Transverse colon (tissue), 4 donors: ENCODE measurements around the gene APBB2.

Source experiments
- POLR2AphosphoS5 ChIP-seq, 3 donors: sonication (generic); formaldehyde crosslinking; IDR thresholded peaks; one replicate each; pipeline ENCODE4 v1.6.1; 2016; ENCODE audit warnings: antibody characterized with exemption in 3 of 3
- TF ChIP-seq, protein P1 (sequence below), 5 experiments: fragments of 200-600 bp in 3 of 5; fragments of 450-650 bp in 2 of 5; sonication (generic) in 3 of 5; IDR thresholded peaks; 1 replicate in 2 of 5; 2 replicates in 3 of 5; pipeline ENCODE4 v1.5.1; 2016 to 2017; ENCODE audit warnings: antibody characterized with exemption in 5 of 5, inconsistent platforms in 3 of 5, mild to moderate bottlenecking in 2 of 5, moderate library complexity in 1 of 5

DNA sequence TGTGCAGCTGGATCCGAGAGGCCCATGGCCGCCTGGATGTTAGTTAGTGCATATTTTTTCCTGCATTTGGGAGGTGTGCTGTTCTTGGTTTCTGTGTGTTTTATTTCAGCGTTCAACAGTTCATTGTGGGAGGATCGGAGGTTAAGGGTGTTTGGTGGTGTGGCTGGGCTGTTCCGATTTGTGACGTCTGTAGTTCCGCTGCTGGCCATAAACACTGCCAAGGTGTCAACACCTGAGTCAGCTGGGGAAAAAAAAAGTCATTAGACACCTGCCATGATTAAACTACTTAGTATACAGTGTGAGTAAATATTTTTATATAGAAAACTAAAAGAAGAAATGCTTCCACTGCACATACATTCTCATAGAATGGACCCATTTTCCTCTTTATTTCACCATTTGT, 200.2 kb downstream of the APBB2 start:
- TF ChIP-seq, protein P1, sequence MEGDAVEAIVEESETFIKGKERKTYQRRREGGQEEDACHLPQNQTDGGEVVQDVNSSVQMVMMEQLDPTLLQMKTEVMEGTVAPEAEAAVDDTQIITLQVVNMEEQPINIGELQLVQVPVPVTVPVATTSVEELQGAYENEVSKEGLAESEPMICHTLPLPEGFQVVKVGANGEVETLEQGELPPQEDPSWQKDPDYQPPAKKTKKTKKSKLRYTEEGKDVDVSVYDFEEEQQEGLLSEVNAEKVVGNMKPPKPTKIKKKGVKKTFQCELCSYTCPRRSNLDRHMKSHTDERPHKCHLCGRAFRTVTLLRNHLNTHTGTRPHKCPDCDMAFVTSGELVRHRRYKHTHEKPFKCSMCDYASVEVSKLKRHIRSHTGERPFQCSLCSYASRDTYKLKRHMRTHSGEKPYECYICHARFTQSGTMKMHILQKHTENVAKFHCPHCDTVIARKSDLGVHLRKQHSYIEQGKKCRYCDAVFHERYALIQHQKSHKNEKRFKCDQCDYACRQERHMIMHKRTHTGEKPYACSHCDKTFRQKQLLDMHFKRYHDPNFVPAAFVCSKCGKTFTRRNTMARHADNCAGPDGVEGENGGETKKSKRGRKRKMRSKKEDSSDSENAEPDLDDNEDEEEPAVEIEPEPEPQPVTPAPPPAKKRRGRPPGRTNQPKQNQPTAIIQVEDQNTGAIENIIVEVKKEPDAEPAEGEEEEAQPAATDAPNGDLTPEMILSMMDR (IDR thresholded peaks at IDR 0.05): no peak
- no peak for TF ChIP-seq POLR2AphosphoS5 (IDR thresholded peaks at IDR 0.05)
